Endometrial microvascular endothelial cells (primary cell): Measurements from ENCODE around the gene ARHGEF37. TPM values are rescaled to one million over a fixed set of nuclear protein-coding genes. Genes with fewer than 3 reads are reported as not detected.
"Not testable (repeated sequence)": the region's sequence is repeated elsewhere in the genome, so short reads cannot be mapped to it uniquely, and the experiment has no call there.

Source experiments
- in situ Hi-C: cut with HindIII; loops from 2 replicates; pipeline ENCODE4 v1.10.0; 2017; ENCODE audit warnings: low sequenced_read_pairs, low pct_unique_long_range_greater_than_20kb; ENCODE audit errors: inconsistent ontology term
- total RNA-seq: library from RNA; depleted of rRNA; stranded (reverse); fragments of >200 nt; gene quantifications from one replicate; pipeline ENCODE4 v1.2.3, GENCODE V29; 2015; ENCODE audit errors: inconsistent ontology term

ARHGEF37 gene
- total RNA-seq, 1 donor from 2014 or later, result 1.5 TPM

GRCh38 chr5:149638136-149638535 lies 56.8 kb downstream of the ARHGEF37 start:
- in situ Hi-C loops, result no loop called here

- in situ Hi-C loops, result no loop called here
Observed at GRCh38 chr5:149638546-149639241, 57.4 kb downstream of the ARHGEF37 start.

- in situ Hi-C loops, result no loop called here
Observed at GRCh38 chr5:149639737-149640136, 58.4 kb downstream of the ARHGEF37 start.

GRCh38 chr5:149640350-149640999 lies 59.2 kb downstream of the ARHGEF37 start:
- in situ Hi-C loops, result no loop called here

- in situ Hi-C loops, result no loop called here
Observed at GRCh38 chr5:149641000-149641576, 59.8 kb downstream of the ARHGEF37 start.

GRCh38 chr5:149641600-149641999 lies 60.3 kb downstream of the ARHGEF37 start:
- in situ Hi-C loops, result no loop called here

GRCh38 chr5:149643781-149644180 lies 62.5 kb downstream of the ARHGEF37 start:
- in situ Hi-C loops, result no loop called here

GRCh38 chr5:149644629-149645028 lies 63.3 kb downstream of the ARHGEF37 start:
- in situ Hi-C loops, result no loop called here

GRCh38 chr5:149645236-149645635 lies 63.9 kb downstream of the ARHGEF37 start:
- in situ Hi-C loops, result no loop called here

- in situ Hi-C loops, result no loop called here
Observed at GRCh38 chr5:149645725-149646124, 64.4 kb downstream of the ARHGEF37 start.

GRCh38 chr5:149646564-149646963 lies 65.3 kb downstream of the ARHGEF37 start:
- in situ Hi-C loops, result no loop called here

- in situ Hi-C loops, result no loop called here
Observed at GRCh38 chr5:149647334-149647733, 66.0 kb downstream of the ARHGEF37 start.

- in situ Hi-C loops, result not testable (repeated sequence)
Observed at GRCh38 chr5:149648464-149649393, 67.4 kb downstream of the ARHGEF37 start.

- in situ Hi-C loops, result not testable (repeated sequence)
Observed at GRCh38 chr5:149649730-149650129, 68.4 kb downstream of the ARHGEF37 start.

GRCh38 chr5:149651686-149652085 lies 70.4 kb downstream of the ARHGEF37 start:
- in situ Hi-C loops, result no loop called here

- in situ Hi-C loops, result no loop called here
Observed at GRCh38 chr5:149652697-149653096, 71.4 kb downstream of the ARHGEF37 start.

- in situ Hi-C loops, result no loop called here
Observed at GRCh38 chr5:149654231-149654630, 72.9 kb downstream of the ARHGEF37 start.

- in situ Hi-C loops, result no loop called here
Observed at GRCh38 chr5:149654883-149655505, 73.7 kb downstream of the ARHGEF37 start.
